Gastroesophageal sphincter (tissue), 3 donors: Measurements from ENCODE around the gene ACCSL.

Experiments
- EP300 ChIP-seq: sonication (generic); formaldehyde crosslinking; IDR thresholded peaks from one replicate; pipeline ENCODE4 v1.6.1; 2017; ENCODE audit warnings: antibody characterized with exemption, mild to moderate bottlenecking
- POLR2A ChIP-seq, 2 donors: fragments of 450-650 bp; IDR thresholded peaks; one replicate each; pipeline ENCODE4 v1.6.1; 2017; ENCODE audit warnings: antibody characterized with exemption in 2 of 2, mild to moderate bottlenecking in 2 of 2, moderate library complexity in 1 of 2
- POLR2AphosphoS5 ChIP-seq: sonication (generic); formaldehyde crosslinking; IDR thresholded peaks from one replicate; pipeline ENCODE4 v1.6.1; 2017; ENCODE audit warnings: antibody characterized with exemption
- TF ChIP-seq, protein P1 (sequence below), 4 experiments: fragments of 200-600 bp in 2 of 4; fragments of 450-650 bp in 2 of 4; sonication (generic) in 1 of 4; IDR thresholded peaks; one replicate each; pipeline ENCODE4 v1.5.1; 2017 to 2019; ENCODE audit warnings: antibody characterized with exemption in 4 of 4, mild to moderate bottlenecking in 2 of 4, moderate library complexity in 2 of 4

DNA sequence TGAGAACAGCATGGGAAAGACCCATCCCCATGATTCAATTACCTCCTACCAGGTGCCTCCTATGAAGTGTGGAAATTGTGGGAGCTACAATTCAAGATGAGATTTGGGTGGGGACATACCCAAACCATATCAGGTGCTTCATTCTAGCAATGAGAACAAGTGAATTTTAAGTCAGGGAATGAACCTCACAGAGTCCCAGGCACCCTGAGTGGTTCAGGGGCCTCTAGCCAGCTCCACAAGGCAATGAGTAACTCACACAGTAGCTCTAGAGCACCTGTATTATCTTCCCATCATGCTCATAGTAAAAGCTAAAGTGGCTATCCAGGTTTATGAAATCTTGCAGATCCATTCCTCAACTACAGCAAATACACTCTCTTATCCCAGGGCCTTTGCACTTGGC is 13.1 kb upstream of the ACCSL start:
- TF ChIP-seq POLR2A (IDR thresholded peaks at IDR 0.05) (no peak), POLR2AphosphoS5 (no peak), EP300 (no peak)
- TF ChIP-seq, protein P1, sequence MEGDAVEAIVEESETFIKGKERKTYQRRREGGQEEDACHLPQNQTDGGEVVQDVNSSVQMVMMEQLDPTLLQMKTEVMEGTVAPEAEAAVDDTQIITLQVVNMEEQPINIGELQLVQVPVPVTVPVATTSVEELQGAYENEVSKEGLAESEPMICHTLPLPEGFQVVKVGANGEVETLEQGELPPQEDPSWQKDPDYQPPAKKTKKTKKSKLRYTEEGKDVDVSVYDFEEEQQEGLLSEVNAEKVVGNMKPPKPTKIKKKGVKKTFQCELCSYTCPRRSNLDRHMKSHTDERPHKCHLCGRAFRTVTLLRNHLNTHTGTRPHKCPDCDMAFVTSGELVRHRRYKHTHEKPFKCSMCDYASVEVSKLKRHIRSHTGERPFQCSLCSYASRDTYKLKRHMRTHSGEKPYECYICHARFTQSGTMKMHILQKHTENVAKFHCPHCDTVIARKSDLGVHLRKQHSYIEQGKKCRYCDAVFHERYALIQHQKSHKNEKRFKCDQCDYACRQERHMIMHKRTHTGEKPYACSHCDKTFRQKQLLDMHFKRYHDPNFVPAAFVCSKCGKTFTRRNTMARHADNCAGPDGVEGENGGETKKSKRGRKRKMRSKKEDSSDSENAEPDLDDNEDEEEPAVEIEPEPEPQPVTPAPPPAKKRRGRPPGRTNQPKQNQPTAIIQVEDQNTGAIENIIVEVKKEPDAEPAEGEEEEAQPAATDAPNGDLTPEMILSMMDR (IDR thresholded peaks at IDR 0.05) = no peak
